ENCODE data around the gene B3GLCT.

- no peak for TF ChIP-seq CTCF (IDR thresholded peaks at IDR 0.05)
- TF ChIP-seq POLR2A (IDR thresholded peaks at IDR 0.05) = no peak
- no peak for TF ChIP-seq POLR2AphosphoS5 (IDR thresholded peaks at IDR 0.05)
- no peak for TF ChIP-seq EP300 (IDR thresholded peaks at IDR 0.05; ENCODE audit: low read depth)
These were observed 8.0 kb upstream of the B3GLCT start for GRCh38 chr13:31191748-31192147.
